ENCODE measurements around the gene RBSN. TPM values are rescaled to one million over a fixed set of nuclear protein-coding genes. Genes with fewer than 3 reads are reported as not detected.

The RBSN gene
- total and polyA plus RNA-seq, 2 donors from 2014 or later, result 5.7 to 24.0 TPM

- DNase-seq (no peak), FAIRE-seq (no peak)
- H3K36me3 ChIP-seq (ENCODE audit: control insufficient read depth in 2 of 3, insufficient read depth in 3 of 3, low read length in 3 of 3), result peaks cover 5 to 36% (median 23%) of the 10 kb centered on the region in 3 donors
Observed at GRCh38 chr3:15092686-15093085, 6.3 kb downstream of the RBSN start.

GRCh38 chr3:15091575-15091974, 7.4 kb downstream of the RBSN start:
- Histone ChIP-seq H3K9me3 (ENCODE audit: control insufficient read depth in 2 of 3, insufficient read depth in 1 of 3, low read length in 3 of 3) (no peaks in the 10 kb centered on the region), H3K36me3 (ENCODE audit: control insufficient read depth in 2 of 3, insufficient read depth in 3 of 3, low read length in 3 of 3) (peaks cover 5 to 38% (median 26%) of the 10 kb centered on the region in 3 donors), H3K9ac (ENCODE audit: low read length in 3 of 3) (no peak overlapping the region), H3K4me3 (ENCODE audit: low read length in 3 of 3) (no peak overlapping the region), H3K4me1 (ENCODE audit: control insufficient read depth in 2 of 3, insufficient read depth in 2 of 3, low read depth in 1 of 3, low read length in 3 of 3) (no peaks in the 10 kb centered on the region), H3K27ac (ENCODE audit: low read depth in 2 of 2, low read length in 2 of 2) (no peak overlapping the region), H3K27me3 (ENCODE audit: control insufficient read depth, insufficient read depth, low read length) (no peaks in the 10 kb centered on the region)
- DNase-seq (no peak), FAIRE-seq (no peak)
- intact Hi-C loops (cut with DNase I), result no loop called here
- TF ChIP-seq CTCF (IDR thresholded peaks at IDR 0.05; ENCODE audit: borderline replicate concordance, extremely low read depth, insufficient read depth), result no peak

More at GRCh38 chr3:15092686-15093085, 6.3 kb downstream of the RBSN start:
- Histone ChIP-seq H3K27ac (ENCODE audit: low read depth in 2 of 2, low read length in 2 of 2) (no peak overlapping the region), H3K4me1 (ENCODE audit: control insufficient read depth in 2 of 3, insufficient read depth in 2 of 3, low read depth in 1 of 3, low read length in 3 of 3) (peaks cover 0 to 2% (median 0%) of the 10 kb centered on the region in 3 donors), H3K4me3 (ENCODE audit: low read length in 3 of 3) (no peak overlapping the region), H3K27me3 (ENCODE audit: control insufficient read depth, insufficient read depth, low read length) (no peaks in the 10 kb centered on the region), H3K9me3 (ENCODE audit: control insufficient read depth in 2 of 3, insufficient read depth in 1 of 3, low read length in 3 of 3) (no peaks in the 10 kb centered on the region), H3K9ac (ENCODE audit: low read length in 3 of 3) (no peak overlapping the region)
- no peak for TF ChIP-seq CTCF (IDR thresholded peaks at IDR 0.05; ENCODE audit: borderline replicate concordance, extremely low read depth, insufficient read depth)
- intact Hi-C loops (cut with DNase I), result no loop called here

- FAIRE-seq, result no peak
Observed at GRCh38 chr3:15089201-15089600, 9.7 kb downstream of the RBSN start.

More at GRCh38 chr3:15089201-15089600, 9.7 kb downstream of the RBSN start:
- no peak for DNase-seq
- Histone ChIP-seq H3K27ac (ENCODE audit: low read depth in 2 of 2, low read length in 2 of 2) (no peak overlapping the region), H3K4me1 (ENCODE audit: control insufficient read depth in 2 of 3, insufficient read depth in 2 of 3, low read depth in 1 of 3, low read length in 3 of 3) (no peaks in the 10 kb centered on the region), H3K36me3 (ENCODE audit: control insufficient read depth in 2 of 3, insufficient read depth in 3 of 3, low read length in 3 of 3) (peaks cover 9 to 39% (median 19%) of the 10 kb centered on the region in 3 donors), H3K4me3 (ENCODE audit: low read length in 3 of 3) (no peak overlapping the region), H3K27me3 (ENCODE audit: control insufficient read depth, insufficient read depth, low read length) (no peaks in the 10 kb centered on the region), H3K9ac (ENCODE audit: low read length in 3 of 3) (no peak overlapping the region), H3K9me3 (ENCODE audit: control insufficient read depth in 2 of 3, insufficient read depth in 1 of 3, low read length in 3 of 3) (no peaks in the 10 kb centered on the region)
- intact Hi-C loops (cut with DNase I), result no loop called here
- no peak for TF ChIP-seq CTCF (IDR thresholded peaks at IDR 0.05; ENCODE audit: borderline replicate concordance, extremely low read depth, insufficient read depth)

Measured in kidney (tissue), 14 donors.